GM23338 (cell line): ENCODE results near the gene BEGAIN. TPM values are rescaled to one million over a fixed set of nuclear protein-coding genes. Genes with fewer than 3 reads are reported as not detected.

Experiments used
- ATAC-seq: fragments of 200-7000 bp; cut with Tn5 transposase; 3 replicates; pipeline ENCODE4 v1.9.1; 2020
- DNase-seq: peaks from one replicate; pipeline ENCODE4 v3.0.0-alpha.2; 2015; ENCODE audit warnings: low spot score
- H2AFZ ChIP-seq: fragments of 200-600 bp; sonication (generic); 2 replicates; pipeline ENCODE4 v1.8.0; 2016; ENCODE audit warnings: antibody characterized with exemption, mild to moderate bottlenecking, moderate library complexity
- H3F3A ChIP-seq: fragments of 200-600 bp; sonication (generic); replicated peaks from 2 replicates; pipeline ENCODE4 v1.8.0; 2017; ENCODE audit warnings: antibody characterized with exemption, mixed run types, low read depth
- H3K27ac ChIP-seq: fragments of 200-600 bp; sonication (generic); 2 replicates; pipeline ENCODE4 v1.6.1; 2016; ENCODE audit warnings: low read depth
- H3K27me3 ChIP-seq: fragments of 200-600 bp; sonication (generic); 2 replicates; pipeline ENCODE4 v1.8.0; 2016; ENCODE audit warnings: mild to moderate bottlenecking, mixed run types, moderate library complexity; ENCODE audit not compliant: insufficient read depth
- H3K36me3 ChIP-seq: fragments of 200-600 bp; sonication (generic); 2 replicates; pipeline ENCODE4 v1.8.0; 2016; ENCODE audit warnings: mild to moderate bottlenecking; ENCODE audit not compliant: insufficient read depth
- H3K4me1 ChIP-seq: fragments of 200-600 bp; sonication (generic); 2 replicates; pipeline ENCODE4 v1.8.0; 2016; ENCODE audit warnings: mild to moderate bottlenecking, moderate library complexity; ENCODE audit not compliant: insufficient read depth
- H3K4me2 ChIP-seq: fragments of 200-600 bp; sonication (generic); 2 replicates; pipeline ENCODE4 v1.7.1; 2017; ENCODE audit warnings: mixed run types
- H3K4me3 ChIP-seq: fragments of 200-600 bp; sonication (generic); 2 replicates; pipeline ENCODE4 v1.6.1; 2016; ENCODE audit warnings: mixed run types
- H3K79me2 ChIP-seq: fragments of 200-600 bp; sonication (generic); replicated peaks from 2 replicates; pipeline ENCODE4 v1.8.0; 2017; ENCODE audit warnings: mild to moderate bottlenecking; ENCODE audit not compliant: insufficient read depth
- H3K9me2 ChIP-seq: fragments of 200-600 bp; sonication (generic); 2 replicates; pipeline ENCODE4 v1.8.0; 2017; ENCODE audit not compliant: insufficient read depth
- H4K20me1 ChIP-seq: fragments of 200-600 bp; sonication (generic); replicated peaks from 2 replicates; pipeline ENCODE4 v1.8.0; 2017; ENCODE audit warnings: mild to moderate bottlenecking; ENCODE audit not compliant: insufficient read depth
- H3K27ac Mint-ChIP-seq: 2 replicates; pipeline ENCODE4 v1.8.0; 2020; ENCODE audit warnings: inconsistent platforms, mild to moderate bottlenecking, moderate library complexity, mixed read lengths
- H3K27me3 Mint-ChIP-seq: 3 replicates; pipeline ENCODE4 v1.8.0; 2022; ENCODE audit warnings: low read depth, mild to moderate bottlenecking, moderate library complexity, mixed read lengths, inconsistent platforms; ENCODE audit not compliant: insufficient read depth, poor library complexity
- H3K36me3 Mint-ChIP-seq: 3 replicates; pipeline ENCODE4 v1.8.0; 2021; ENCODE audit warnings: low read depth, mild to moderate bottlenecking, inconsistent platforms, moderate library complexity, mixed read lengths
- H3K4me1 Mint-ChIP-seq: 3 replicates; pipeline ENCODE4 v1.8.0; 2020; ENCODE audit warnings: mild to moderate bottlenecking, inconsistent platforms, mixed read lengths
- H3K4me3 Mint-ChIP-seq: 3 replicates; pipeline ENCODE4 v1.8.0; 2021; ENCODE audit warnings: moderate library complexity, mild to moderate bottlenecking, inconsistent platforms, mixed read lengths
- H3K9me3 Mint-ChIP-seq: 3 replicates; pipeline ENCODE4 v1.8.0; 2020; ENCODE audit warnings: moderate library complexity, mild to moderate bottlenecking, inconsistent platforms, mixed read lengths
- CREB1 ChIP-seq: fragments of 250-450 bp; sonication (Bioruptor Pico); IDR thresholded peaks from 2 replicates; pipeline ENCODE4 v1.5.0; 2020; ENCODE audit warnings: low read depth, mild to moderate bottlenecking, moderate library complexity
- CTCF ChIP-seq, 2 experiments: fragments of 200-600 bp in 1 of 2; sonication (generic) in 1 of 2; conservative IDR thresholded peaks; 2 replicates each; pipeline versions ENCODE4 v1.5.1 to v1.6.1; 2016 to 2017; ENCODE audit warnings: antibody characterized with exemption in 2 of 2, low read depth in 2 of 2, mild to moderate bottlenecking in 2 of 2, moderate library complexity in 1 of 2
- ETS1 ChIP-seq: IDR thresholded peaks from 2 replicates; pipeline ENCODE4 v1.6.1; 2016; ENCODE audit warnings: antibody characterized with exemption
- EZH2 ChIP-seq: fragments of 200-600 bp; sonication (generic); IDR thresholded peaks from one replicate; pipeline ENCODE4 v1.8.0; 2017; ENCODE audit warnings: antibody characterized with exemption, mild to moderate bottlenecking, low read depth; ENCODE audit not compliant: unreplicated experiment
- EZH2phosphoT487 ChIP-seq: fragments of 200-600 bp; sonication (generic); IDR thresholded peaks from one replicate; pipeline ENCODE4 v1.8.1; 2018; ENCODE audit warnings: antibody characterized with exemption; ENCODE audit not compliant: unreplicated experiment
- JUNB ChIP-seq: IDR thresholded peaks from one replicate; pipeline ENCODE4 v1.6.1; 2016; ENCODE audit warnings: antibody characterized with exemption; ENCODE audit not compliant: unreplicated experiment
- NANOG ChIP-seq: IDR thresholded peaks from 2 replicates; pipeline ENCODE4 v1.6.1; 2016; ENCODE audit warnings: antibody characterized with exemption, borderline replicate concordance
- POLR2AphosphoS5 ChIP-seq: IDR thresholded peaks from 2 replicates; pipeline ENCODE4 v1.6.1; 2016; ENCODE audit warnings: antibody characterized with exemption, low read depth
- REST ChIP-seq: IDR thresholded peaks from one replicate; pipeline ENCODE4 v1.6.1; 2018; ENCODE audit warnings: antibody characterized with exemption; ENCODE audit not compliant: unreplicated experiment
- STAT1 ChIP-seq: IDR thresholded peaks from one replicate; pipeline ENCODE4 v1.6.1; 2016; ENCODE audit warnings: antibody characterized with exemption; ENCODE audit not compliant: unreplicated experiment
- ZNF114 ChIP-seq: fragments of 250-450 bp; sonication (Bioruptor Pico); IDR thresholded peaks from 2 replicates; pipeline ENCODE4 v1.5.0; 2020; ENCODE audit warnings: mild to moderate bottlenecking, moderate library complexity
- ZNF331 ChIP-seq: fragments of 250-450 bp; sonication (Bioruptor Pico); IDR thresholded peaks from 2 replicates; pipeline ENCODE4 v1.5.0; 2020; ENCODE audit warnings: low read depth, mild to moderate bottlenecking, moderate library complexity
- polyA plus RNA-seq: library from polyadenylated mRNA; unstranded; fragments of >200 nt; fragmentation: Nextera tagmentation; extraction: Ambion mirVana; gene quantifications from 2 replicates; pipeline ENCODE4 v1.2.1, GENCODE V29; 2016
- total RNA-seq: library from RNA; depleted of rRNA; stranded (reverse); fragments of >200 nt; shearing (Covaris generic); gene quantifications from 2 replicates; pipeline ENCODE4 v1.2.3, GENCODE V29; 2014

BEGAIN gene
- total and polyA plus RNA-seq, 2 experiments from 2014 or later: 0.60 to 2.4 TPM

GRCh38 chr14:100531152-100532121 is 55.8 kb downstream of the BEGAIN start (continued):
- TF ChIP-seq REST (no peak), ETS1 (no peak), ZNF114 (CRISPR knock-in tag) (no peak)

GRCh38 chr14:100530270-100531072 is 56.7 kb downstream of the BEGAIN start:
- Mint-ChIP-seq H3K4me1 (peaks cover 4% of the 10 kb centered on the region; the same call in 1 of the 3 replicates), H3K27me3 (peaks cover 3% of the 10 kb centered on the region), H3K9me3 (no peaks in the 10 kb centered on the region), H3K36me3 (no peaks in the 10 kb centered on the region), H3K4me3 (no peak overlapping the region), H3K27ac (no peak overlapping the region)
- Histone ChIP-seq H3K79me2 (no peaks in the 10 kb centered on the region), H4K20me1 (no peaks in the 10 kb centered on the region), H3K27me3 (no peaks in the 10 kb centered on the region), H3K9me2 (no peaks in the 10 kb centered on the region), H3K4me2 (no peak overlapping the region), H3F3A (no peaks in the 10 kb centered on the region), H2AFZ (no peak overlapping the region), H3K36me3 (no peaks in the 10 kb centered on the region), H3K4me3 (no peak overlapping the region), H3K4me1 (no peaks in the 10 kb centered on the region), H3K27ac (no peak overlapping the region)
- no peak for DNase-seq
- no peak for ATAC-seq
- TF ChIP-seq ZNF114 (CRISPR knock-in tag): no peak
- TF ChIP-seq NANOG: no peak
- no peak for TF ChIP-seq STAT1
- no peak for TF ChIP-seq POLR2AphosphoS5
- TF ChIP-seq EZH2: no peak
- no peak for TF ChIP-seq CTCF (conservative IDR thresholded peaks at IDR 0.05; ENCODE audit: low read depth in 2 of 2)
- TF ChIP-seq JUNB: no peak
- TF ChIP-seq REST: no peak
- no peak for TF ChIP-seq ZNF331 (CRISPR knock-in tag)
- TF ChIP-seq EZH2phosphoT487: no peak
- no peak for TF ChIP-seq ETS1
- no peak for TF ChIP-seq CREB1 (CRISPR knock-in tag)
